Measurements from ENCODE around the gene DENND1B.

Gene DENND1B

DNA sequence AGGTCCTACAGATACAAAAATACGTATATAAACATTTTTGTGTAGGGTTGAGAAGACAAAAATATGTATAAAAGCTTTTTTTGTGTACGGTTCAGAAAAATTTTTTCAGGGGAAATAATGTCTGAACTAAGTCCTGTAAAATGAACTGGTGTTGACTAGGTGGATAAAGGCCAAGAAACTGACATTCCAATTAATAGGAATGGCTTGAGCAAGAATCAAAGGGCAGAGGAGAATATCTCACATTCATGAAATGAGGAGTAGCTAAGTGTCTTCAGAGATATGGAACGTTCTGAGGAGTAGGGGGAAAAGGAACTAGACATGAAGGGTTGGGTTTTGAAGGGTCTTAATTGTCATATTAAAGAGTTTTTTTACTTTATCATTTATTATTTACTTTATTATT is 231.2 kb downstream of the DENND1B start:
- no peak for DNase-seq (ENCODE audit: low spot score)
- TF ChIP-seq, protein P1, sequence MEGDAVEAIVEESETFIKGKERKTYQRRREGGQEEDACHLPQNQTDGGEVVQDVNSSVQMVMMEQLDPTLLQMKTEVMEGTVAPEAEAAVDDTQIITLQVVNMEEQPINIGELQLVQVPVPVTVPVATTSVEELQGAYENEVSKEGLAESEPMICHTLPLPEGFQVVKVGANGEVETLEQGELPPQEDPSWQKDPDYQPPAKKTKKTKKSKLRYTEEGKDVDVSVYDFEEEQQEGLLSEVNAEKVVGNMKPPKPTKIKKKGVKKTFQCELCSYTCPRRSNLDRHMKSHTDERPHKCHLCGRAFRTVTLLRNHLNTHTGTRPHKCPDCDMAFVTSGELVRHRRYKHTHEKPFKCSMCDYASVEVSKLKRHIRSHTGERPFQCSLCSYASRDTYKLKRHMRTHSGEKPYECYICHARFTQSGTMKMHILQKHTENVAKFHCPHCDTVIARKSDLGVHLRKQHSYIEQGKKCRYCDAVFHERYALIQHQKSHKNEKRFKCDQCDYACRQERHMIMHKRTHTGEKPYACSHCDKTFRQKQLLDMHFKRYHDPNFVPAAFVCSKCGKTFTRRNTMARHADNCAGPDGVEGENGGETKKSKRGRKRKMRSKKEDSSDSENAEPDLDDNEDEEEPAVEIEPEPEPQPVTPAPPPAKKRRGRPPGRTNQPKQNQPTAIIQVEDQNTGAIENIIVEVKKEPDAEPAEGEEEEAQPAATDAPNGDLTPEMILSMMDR (IDR thresholded peaks at IDR 0.05; ENCODE audit: extremely low read depth, missing control alignments), result no peak

DNA sequence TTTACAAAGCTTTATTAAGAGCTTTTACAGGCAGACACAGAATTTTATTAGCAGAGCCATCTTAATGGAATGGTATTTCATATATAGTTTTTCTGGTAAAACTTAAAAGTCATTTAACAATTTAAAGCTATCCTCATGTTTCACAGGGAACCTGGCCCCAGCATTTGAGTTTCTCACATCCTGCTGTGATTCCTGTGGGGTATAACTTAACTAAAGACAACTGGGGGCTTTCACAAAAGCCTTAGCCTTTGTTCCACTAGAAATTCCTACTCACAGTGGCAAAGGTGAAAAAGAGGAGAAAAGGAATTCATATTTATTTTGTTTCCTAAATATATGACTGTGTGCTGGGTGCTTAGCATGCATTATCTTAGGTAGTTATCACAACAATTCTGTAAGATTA is 233.9 kb downstream of the DENND1B start:
- no peak for DNase-seq (ENCODE audit: low spot score)
- TF ChIP-seq, protein P1 (IDR thresholded peaks at IDR 0.05; ENCODE audit: extremely low read depth, missing control alignments), result no peak

DNA sequence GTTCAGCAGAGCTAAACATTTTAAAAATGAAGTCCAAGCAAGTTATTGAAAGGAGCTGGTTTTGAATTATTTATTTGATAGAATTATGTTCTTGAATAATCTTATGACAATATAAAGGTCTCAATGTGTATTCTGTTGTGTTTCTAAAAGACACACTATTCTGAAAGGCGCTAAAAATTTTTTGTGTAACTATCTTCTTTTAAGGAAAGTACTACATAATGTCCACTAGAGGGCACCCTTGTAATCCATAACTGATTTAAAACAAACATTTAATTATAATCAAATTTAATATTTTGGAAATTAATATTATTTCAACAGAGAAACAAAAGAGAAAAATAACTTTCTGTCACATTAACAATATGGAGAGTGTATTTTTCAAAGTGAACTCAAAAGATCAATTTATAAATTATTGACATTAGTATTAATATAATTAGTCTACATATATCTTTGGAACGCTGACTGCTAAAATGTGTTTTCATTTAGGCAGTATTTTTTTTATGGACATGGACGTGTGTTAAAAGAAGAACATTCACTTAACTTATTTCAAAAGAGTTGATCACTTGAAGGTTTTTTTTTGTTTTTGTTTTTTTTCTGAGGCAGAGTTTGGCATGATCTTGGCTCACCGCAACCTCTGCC is 248.4 kb downstream of the DENND1B start:
- TF ChIP-seq, protein P1 (IDR thresholded peaks at IDR 0.05; ENCODE audit: extremely low read depth, missing control alignments), result no peak
- peak; percentile 7 for DNase-seq (ENCODE audit: low spot score)

DNA sequence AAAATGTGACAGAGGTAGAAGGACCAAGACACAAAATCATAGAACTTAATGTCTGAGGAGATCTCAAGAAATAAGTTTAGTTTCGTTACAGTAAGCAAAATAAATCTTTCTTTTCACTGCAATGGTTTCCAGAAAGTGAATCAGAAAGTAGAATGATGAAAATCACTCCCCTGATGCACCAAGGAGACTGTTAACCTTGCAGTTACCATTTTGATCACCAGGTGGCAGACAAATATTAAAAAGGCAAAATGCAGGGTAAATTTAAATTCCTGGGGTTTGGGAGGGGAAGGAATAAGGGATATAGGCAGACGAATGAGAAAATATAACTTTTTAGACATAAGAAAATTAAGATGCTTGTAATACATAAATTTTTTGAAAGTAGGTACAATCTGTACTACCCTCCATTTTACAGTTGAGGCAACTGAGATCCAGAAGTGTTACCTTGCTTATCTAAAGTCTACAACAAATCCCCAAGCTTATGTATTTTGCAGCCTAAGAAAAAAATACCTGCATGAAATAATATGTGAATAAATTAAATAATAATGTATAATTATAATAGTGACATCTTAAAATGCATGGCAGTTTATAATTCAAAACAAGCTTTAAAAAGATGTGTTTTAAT is 254.1 kb downstream of the DENND1B start:
- DNase-seq (ENCODE audit: low spot score), result peak; percentile 38
- TF ChIP-seq, protein P1 (IDR thresholded peaks at IDR 0.05; ENCODE audit: extremely low read depth, missing control alignments), result peak; percentile 71

DNA sequence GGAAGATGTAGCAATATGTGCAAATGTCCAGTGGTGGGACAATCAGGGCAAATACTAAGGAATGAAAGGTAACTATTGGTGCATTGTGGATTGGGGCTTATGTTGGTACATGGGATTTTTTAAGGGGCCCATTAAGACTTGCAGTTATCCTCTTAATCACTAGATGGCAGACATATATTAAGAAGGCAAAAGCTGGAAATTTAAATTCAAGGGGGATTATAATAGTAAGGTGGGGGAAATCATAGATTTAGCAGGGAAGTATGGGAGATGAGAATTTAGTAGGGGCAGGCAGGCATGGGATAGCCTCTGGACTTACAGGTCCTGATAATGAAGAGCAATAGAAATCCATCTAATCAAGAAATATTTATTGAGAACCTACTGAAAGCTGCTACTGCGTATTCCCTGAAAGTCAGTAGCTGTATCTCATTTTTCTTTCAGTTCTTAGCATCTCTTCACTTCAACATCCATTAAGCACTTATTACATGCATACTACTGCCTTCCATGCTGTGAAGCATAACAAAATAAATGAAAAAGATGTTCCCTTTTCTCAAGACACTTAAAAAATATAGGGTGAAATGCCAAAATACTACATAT is 255.4 kb downstream of the DENND1B start:
- peak; percentile 4 for DNase-seq (ENCODE audit: low spot score)
- TF ChIP-seq, protein P1 (IDR thresholded peaks at IDR 0.05; ENCODE audit: extremely low read depth, missing control alignments), result no peak

DNA sequence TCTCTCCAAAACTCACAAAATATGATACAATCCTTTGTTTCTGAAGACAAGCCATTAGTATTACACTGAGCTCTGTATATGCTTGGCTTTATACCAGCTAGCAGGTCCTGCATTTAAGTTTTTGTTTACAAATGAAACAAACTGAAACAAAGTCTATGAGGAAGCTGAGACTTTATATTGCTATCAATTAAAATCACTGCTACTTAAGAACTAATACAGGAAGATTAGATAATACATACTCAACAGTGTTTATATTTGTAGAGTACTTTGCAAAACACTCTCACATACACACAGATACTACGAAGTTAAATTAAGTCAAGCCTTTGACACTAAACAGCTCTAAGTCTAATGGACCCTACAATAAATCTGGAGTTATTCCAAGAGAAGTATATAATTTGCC is 259.9 kb downstream of the DENND1B start:
- TF ChIP-seq, protein P1 (IDR thresholded peaks at IDR 0.05; ENCODE audit: extremely low read depth, missing control alignments), result no peak
- DNase-seq (ENCODE audit: low spot score), result no peak

DNA sequence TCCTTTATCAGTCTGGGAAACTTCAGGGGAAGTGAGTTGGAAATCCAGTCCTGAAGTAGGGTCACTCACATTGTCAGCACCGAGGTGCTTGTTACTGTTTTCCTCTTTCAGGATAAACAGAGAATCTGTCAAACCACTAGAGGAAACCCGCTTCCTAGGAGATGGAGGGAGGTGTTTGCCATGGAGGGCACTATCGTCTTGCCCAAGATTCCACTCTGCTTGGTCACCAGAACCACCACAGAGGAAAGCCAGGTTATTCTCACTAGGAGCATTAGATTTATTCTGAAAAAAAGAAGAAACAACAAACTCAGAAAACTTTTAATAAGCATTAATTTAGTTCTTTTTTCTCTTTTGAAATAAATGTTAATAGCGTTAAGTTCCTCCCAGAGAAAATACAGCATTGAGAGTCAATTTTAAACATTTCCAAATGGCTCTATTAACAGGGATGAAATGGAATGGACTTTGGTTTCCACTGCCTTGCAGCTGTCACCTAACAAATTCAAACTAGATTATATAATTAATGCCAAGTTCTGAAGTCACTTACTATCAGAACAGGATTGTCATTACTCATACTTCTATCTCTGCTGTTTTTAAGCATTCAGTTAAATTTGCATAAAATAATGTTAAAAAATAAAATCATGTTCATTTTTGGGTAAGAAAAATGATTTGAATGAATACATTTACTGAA is 264.4 kb downstream of the DENND1B start:
- DNase-seq (ENCODE audit: low spot score), result no peak
- TF ChIP-seq, protein P1 (IDR thresholded peaks at IDR 0.05; ENCODE audit: extremely low read depth, missing control alignments), result no peak
